ENCODE measurements around the gene ABHD1. TPM values are rescaled to one million over a fixed set of nuclear protein-coding genes. Genes with fewer than 3 reads are reported as not detected.

ABHD1 gene
- total and polyA plus RNA-seq, 2 donors (not counting 3 experiments of a cell fraction or from before 2014, with no cell fraction given): 0.07 TPM; not detected in 1

GRCh38 chr2:27134781-27135477 lies 11.3 kb downstream of the ABHD1 start:
- H3K79me2 ChIP-seq (ENCODE audit: control insufficient read depth, insufficient read depth, low read length): peaks cover 18% of the 10 kb centered on the region
- DNase-seq (ENCODE audit: low read depth, low spot score) (no peak), FAIRE-seq (no peak)
- H3K4me1 ChIP-seq (ENCODE audit: control insufficient read depth, extremely low read depth, insufficient read depth, low read length): peaks cover 10% of the 10 kb centered on the region
- no peak overlapping the region for H3K4me2 ChIP-seq (ENCODE audit: insufficient read depth, low read length)
- H3K9me3 ChIP-seq (replicated peaks; ENCODE audit: control insufficient read depth, insufficient read depth, low read length): no peaks in the 10 kb centered on the region
- no TSS peak for BruUV-seq (replicated peaks)
- dilution Hi-C loops (cut with MboI; ENCODE audit: extremely low pct_ligation_motif_present, low sequenced_read_pairs) (no loop called here), intact Hi-C loops (cut with micrococcal nuclease) (loop anchor here (1.0 kb wide), 4 partner anchors 12 to 84 kb away; partner anchors contain the start of genes ABHD1, AGBL5, ATRAID and KHK)
- no peaks in the 10 kb centered on the region for H4K20me1 ChIP-seq (replicated peaks; ENCODE audit: control insufficient read depth, extremely low read depth, insufficient read depth, low read length)
- peaks cover 6 to 27% of the 10 kb centered on the region in 2 experiments for H3K36me3 ChIP-seq (ENCODE audit: control insufficient read depth in 2 of 2, extremely low read depth in 1 of 2, insufficient read depth in 2 of 2, low read length in 2 of 2)
- H3K9ac ChIP-seq (replicated peaks; ENCODE audit: extremely low read depth, insufficient read depth, low read length): no peak overlapping the region
- no peak for TF ChIP-seq POLR2A (IDR thresholded peaks at IDR 0.05; ENCODE audit: low read depth, low read length)
- TF ChIP-seq MAX (IDR thresholded peaks at IDR 0.05; ENCODE audit: insufficient read depth, insufficient read length): no peak
- no peak for TF ChIP-seq CTCF (IDR thresholded peaks at IDR 0.05; ENCODE audit: extremely low read depth in 1 of 2, insufficient read depth in 1 of 2, low read depth in 1 of 2, low read length in 2 of 2)
- no peak for TF ChIP-seq FOS (IDR thresholded peaks at IDR 0.05; ENCODE audit: borderline replicate concordance, insufficient read depth, low read length)
- no peak for TF ChIP-seq GATA2 (IDR thresholded peaks at IDR 0.05; ENCODE audit: insufficient read depth, insufficient read length, low read depth, low read length)
- TF ChIP-seq MYC (IDR thresholded peaks at IDR 0.05; ENCODE audit: low read depth, low read length): no peak
- no peak for TF ChIP-seq POLR2AphosphoS5 (IDR thresholded peaks at IDR 0.05; ENCODE audit: insufficient read depth, low read depth, low read length)
- TF ChIP-seq JUN (IDR thresholded peaks at IDR 0.05; ENCODE audit: borderline replicate concordance, insufficient read depth, insufficient read length, low read depth): no peak
- no peak for TF ChIP-seq EZH2 (IDR thresholded peaks at IDR 0.05; ENCODE audit: borderline replicate concordance, low read depth, low read length, severe bottlenecking)
- H3K27me3 ChIP-seq (ENCODE audit: control insufficient read depth in 2 of 2, insufficient read depth in 2 of 2, low read length in 2 of 2): no peaks in the 10 kb centered on the region
- H2AFZ ChIP-seq (ENCODE audit: low read depth, low read length): peak overlapping the region; percentile 81
- no peak overlapping the region for H3K27ac ChIP-seq (ENCODE audit: insufficient read depth, low read depth, low read length)
- H3K9me1 ChIP-seq (replicated peaks; ENCODE audit: control insufficient read depth, extremely low read depth, insufficient read depth, low read length): no peaks in the 10 kb centered on the region
- CTCF ChIA-PET: interaction anchor here (0.9 to 2.1 kb wide), 7 partner anchors 11 to 168 kb away, joined by 3 to 14 read pairs (median 10); partner anchors contain the start of genes ABHD1, KHK and TRIM54
- H3K4me3 ChIP-seq (replicated peaks in 1 of 3; ENCODE audit: insufficient read depth in 1 of 3, low read depth in 1 of 3, low read length in 3 of 3): no peak overlapping the region
- POLR2A ChIA-PET: interaction anchor here (1.5 to 1.9 kb wide), 2 partner anchors 11 to 85 kb away, joined by 3 to 7 read pairs; partner anchors contain the start of gene ABHD1

Data from endothelial cell of umbilical vein (primary cell).